OCI-LY7 (cell line): ENCODE results near the gene TAS2R7.

Experiments used
- EZH2phosphoT487 ChIP-seq: fragments of 200-600 bp; sonication (generic); IDR thresholded peaks from 2 replicates; pipeline ENCODE4 v1.6.1; 2018; ENCODE audit warnings: low read depth, borderline replicate concordance, mild to moderate bottlenecking, mixed run types, antibody characterized with exemption, low read length, moderate library complexity, mixed read lengths
- TF ChIP-seq, protein P1 (sequence below): fragments of 200-600 bp; sonication (generic); conservative IDR thresholded peaks from 2 replicates; pipeline ENCODE4 v1.5.1; 2014; ENCODE audit warnings: mild to moderate bottlenecking, antibody characterized with exemption, low read length, moderate library complexity, mixed read lengths

DNA sequence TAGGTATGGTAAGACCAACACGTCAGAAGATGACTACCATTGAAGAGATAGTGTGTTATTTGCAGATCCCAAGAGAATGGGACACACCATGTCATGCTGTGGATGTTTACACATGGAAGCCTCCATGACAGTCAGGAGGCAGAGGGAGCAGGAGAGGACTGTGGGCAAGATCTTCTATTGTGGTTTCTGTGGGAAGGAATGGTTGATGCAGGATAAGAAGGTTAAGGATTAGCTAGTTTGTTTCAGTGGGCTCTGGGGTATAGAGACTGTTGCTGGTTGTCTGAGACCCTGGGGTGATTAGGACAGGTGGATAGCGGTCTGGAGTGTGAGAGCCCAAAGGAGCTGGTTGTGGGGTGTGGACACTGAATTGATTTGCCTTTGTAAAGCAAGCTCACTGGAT lies 23.3 kb downstream of the TAS2R7 start:
- TF ChIP-seq, protein P1, sequence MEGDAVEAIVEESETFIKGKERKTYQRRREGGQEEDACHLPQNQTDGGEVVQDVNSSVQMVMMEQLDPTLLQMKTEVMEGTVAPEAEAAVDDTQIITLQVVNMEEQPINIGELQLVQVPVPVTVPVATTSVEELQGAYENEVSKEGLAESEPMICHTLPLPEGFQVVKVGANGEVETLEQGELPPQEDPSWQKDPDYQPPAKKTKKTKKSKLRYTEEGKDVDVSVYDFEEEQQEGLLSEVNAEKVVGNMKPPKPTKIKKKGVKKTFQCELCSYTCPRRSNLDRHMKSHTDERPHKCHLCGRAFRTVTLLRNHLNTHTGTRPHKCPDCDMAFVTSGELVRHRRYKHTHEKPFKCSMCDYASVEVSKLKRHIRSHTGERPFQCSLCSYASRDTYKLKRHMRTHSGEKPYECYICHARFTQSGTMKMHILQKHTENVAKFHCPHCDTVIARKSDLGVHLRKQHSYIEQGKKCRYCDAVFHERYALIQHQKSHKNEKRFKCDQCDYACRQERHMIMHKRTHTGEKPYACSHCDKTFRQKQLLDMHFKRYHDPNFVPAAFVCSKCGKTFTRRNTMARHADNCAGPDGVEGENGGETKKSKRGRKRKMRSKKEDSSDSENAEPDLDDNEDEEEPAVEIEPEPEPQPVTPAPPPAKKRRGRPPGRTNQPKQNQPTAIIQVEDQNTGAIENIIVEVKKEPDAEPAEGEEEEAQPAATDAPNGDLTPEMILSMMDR: no peak
- no peak for TF ChIP-seq EZH2phosphoT487
